GM13976 (cell line): ENCODE data around the gene PRKAB1.

ENCODE experiments used
- DNase-seq: peaks from one replicate; pipeline ENCODE4 v3.0.0; 2012; ENCODE audit warnings: low spot score
- CTCF ChIP-seq: IDR thresholded peaks from 2 replicates; pipeline ENCODE4 v1.5.1; 2012; ENCODE audit warnings: borderline replicate concordance, mild to moderate bottlenecking; ENCODE audit not compliant: insufficient read depth; ENCODE audit errors: extremely low read depth, missing control alignments, control extremely low read depth
- in situ Hi-C: fragments of 300-500 bp; cut with MboI; formaldehyde crosslinking; loops from one replicate; pipeline ENCODE4 v1.12.0; 2022; ENCODE audit warnings: low sequenced_read_pairs, mixed read lengths, inconsistent platforms; ENCODE audit not compliant: unreplicated experiment

Gene PRKAB1

GRCh38 chr12:119661882-119662281 lies 6.1 kb upstream of the PRKAB1 start:
- DNase-seq, result no peak
- in situ Hi-C loops, result no loop called here
- TF ChIP-seq CTCF, result no peak

- no peak for TF ChIP-seq CTCF
- in situ Hi-C loops, result no loop called here
- no peak for DNase-seq
These were observed 3.3 kb upstream of the PRKAB1 start for GRCh38 chr12:119664642-119665041.

- TF ChIP-seq CTCF, result no peak
- in situ Hi-C loops, result no loop called here
These were observed 2.6 kb upstream of the PRKAB1 start for GRCh38 chr12:119665164-119665929.

GRCh38 chr12:119666226-119666795 lies 1.6 kb upstream of the PRKAB1 start:
- in situ Hi-C loops, result no loop called here
- no peak for DNase-seq

More at GRCh38 chr12:119665164-119665929, 2.6 kb upstream of the PRKAB1 start:
- DNase-seq, result no peak

GRCh38 chr12:119666900-119667576 lies 895 bp upstream of the PRKAB1 start:
- in situ Hi-C loops, result no loop called here
- DNase-seq, result peak; percentile 47
- no peak for TF ChIP-seq CTCF

More at GRCh38 chr12:119666226-119666795, 1.6 kb upstream of the PRKAB1 start:
- TF ChIP-seq CTCF, result no peak

- peak; percentile 30 for DNase-seq
- in situ Hi-C loops, result no loop called here
These were observed 450 bp downstream of the PRKAB1 start for GRCh38 chr12:119668324-119668841.

More at GRCh38 chr12:119668324-119668841, 450 bp downstream of the PRKAB1 start:
- no peak for TF ChIP-seq CTCF
